Measurements from ENCODE around the gene HCK.
"Not testable (repeated sequence)": the region's sequence is repeated elsewhere in the genome, so short reads cannot be mapped to it uniquely, and the experiment has no call there.

The HCK gene

DNA sequence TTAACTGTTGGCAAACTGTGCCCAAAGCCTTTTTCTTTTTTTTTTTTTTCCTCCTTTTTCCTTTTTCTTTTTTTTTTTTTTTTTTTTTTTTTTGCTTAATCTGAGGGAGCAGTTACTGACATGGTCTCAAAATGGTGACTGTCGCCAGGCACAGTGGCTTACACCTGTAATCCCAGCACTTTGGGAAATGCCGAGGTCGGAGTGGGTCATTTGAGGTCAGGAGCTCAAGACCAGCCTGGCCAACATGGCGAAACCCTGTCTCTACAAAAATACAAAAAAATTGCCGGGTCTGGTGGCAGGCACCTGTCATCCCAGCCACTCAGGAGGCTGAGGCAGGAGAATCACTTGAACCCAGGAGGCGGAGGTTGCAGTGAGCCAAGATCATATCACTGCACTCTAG lies 64.8 kb downstream of the HCK start:
- H3K36me3 ChIP-seq (ENCODE audit: control insufficient read depth, insufficient read depth, low read length); H3K4me1 ChIP-seq (ENCODE audit: control insufficient read depth, insufficient read depth, low read length); H3K9ac ChIP-seq (ENCODE audit: low read length); H3K9me3 ChIP-seq (ENCODE audit: control insufficient read depth, insufficient read depth, low read depth, low read length); H3K27ac ChIP-seq (ENCODE audit: low read depth, low read length); H3K27me3 ChIP-seq (ENCODE audit: control insufficient read depth, insufficient read depth, low read length); H3K4me3 ChIP-seq (ENCODE audit: low read depth, low read length): not testable (repeated sequence)

DNA sequence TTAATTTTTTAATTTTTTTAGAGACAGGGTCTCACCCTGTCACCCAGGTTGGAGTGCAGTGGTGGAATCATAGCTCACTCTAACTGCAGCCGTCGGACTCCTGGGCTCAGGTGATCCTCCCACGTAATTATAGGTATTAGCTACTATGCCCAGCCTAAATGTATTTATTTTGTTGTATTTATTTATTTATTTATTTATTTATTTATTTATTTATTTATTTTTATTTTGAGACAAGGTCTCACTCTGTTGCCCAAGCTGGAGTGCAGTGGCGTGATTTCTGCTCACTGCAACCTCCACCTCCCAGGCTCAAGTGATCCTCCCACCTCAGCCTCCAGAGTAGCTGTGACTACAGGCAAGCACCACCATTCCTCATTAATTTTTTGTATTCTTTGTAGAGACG lies 66.4 kb downstream of the HCK start:
- H3K27ac ChIP-seq (ENCODE audit: low read depth, low read length); H3K27me3 ChIP-seq (ENCODE audit: control insufficient read depth, insufficient read depth, low read length); H3K4me3 ChIP-seq (ENCODE audit: low read depth, low read length); H3K4me1 ChIP-seq (ENCODE audit: control insufficient read depth, insufficient read depth, low read length); H3K9me3 ChIP-seq (ENCODE audit: control insufficient read depth, insufficient read depth, low read depth, low read length); H3K36me3 ChIP-seq (ENCODE audit: control insufficient read depth, insufficient read depth, low read length); H3K9ac ChIP-seq (ENCODE audit: low read length): not testable (repeated sequence)

DNA sequence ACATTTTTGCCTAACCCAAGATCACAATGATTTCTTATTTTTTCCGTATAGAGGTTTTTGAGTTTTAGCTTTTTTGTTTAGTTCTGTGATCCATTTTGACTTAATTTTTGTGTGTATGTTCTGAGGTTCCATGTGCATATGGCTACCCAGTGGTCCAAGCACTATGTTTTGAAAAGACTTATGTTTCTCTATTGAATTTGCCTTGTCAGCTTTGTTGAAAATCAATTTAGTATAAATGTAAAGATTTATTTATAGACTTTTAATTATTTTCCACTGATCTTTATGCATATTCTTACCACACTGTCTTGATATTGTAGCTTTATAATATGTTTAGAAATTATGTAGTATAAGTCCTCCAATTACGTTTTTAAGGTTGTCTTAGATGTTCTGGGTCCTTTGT lies 67.7 kb downstream of the HCK start:
- Histone ChIP-seq H3K9ac (ENCODE audit: low read length) (no peak overlapping the region), H3K9me3 (ENCODE audit: control insufficient read depth, insufficient read depth, low read depth, low read length) (peaks cover 5% of the 10 kb centered on the region; the same call in 1 of the 2 replicates), H3K36me3 (ENCODE audit: control insufficient read depth, insufficient read depth, low read length) (peaks cover 9% of the 10 kb centered on the region), H3K4me1 (ENCODE audit: control insufficient read depth, insufficient read depth, low read length) (peaks cover 6% of the 10 kb centered on the region), H3K27me3 (ENCODE audit: control insufficient read depth, insufficient read depth, low read length) (no peaks in the 10 kb centered on the region), H3K4me3 (ENCODE audit: low read depth, low read length) (no peak overlapping the region), H3K27ac (ENCODE audit: low read depth, low read length) (no peak overlapping the region)

DNA sequence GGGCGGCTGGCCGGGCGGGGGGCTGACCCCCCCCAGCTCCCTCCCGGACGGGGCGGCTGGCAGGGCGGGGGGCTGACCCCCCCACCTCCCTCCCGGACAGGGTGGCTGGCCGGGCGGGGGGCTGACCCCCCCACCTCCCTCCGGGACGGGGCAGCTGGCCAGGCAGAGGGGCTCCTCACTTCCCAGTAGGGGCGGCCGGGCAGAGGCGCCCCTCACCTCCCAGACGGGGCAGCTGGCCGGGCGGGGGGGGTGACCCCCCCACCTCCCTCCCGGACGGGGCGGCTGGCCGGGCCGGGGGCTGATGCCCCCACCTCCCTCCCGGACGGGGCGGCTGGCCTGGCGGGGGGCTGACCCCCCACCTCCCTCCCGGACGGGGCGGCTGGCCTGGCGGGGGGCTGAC lies 69.9 kb downstream of the HCK start:
- H3K9ac ChIP-seq (ENCODE audit: low read length); H3K9me3 ChIP-seq (ENCODE audit: control insufficient read depth, insufficient read depth, low read depth, low read length); H3K4me3 ChIP-seq (ENCODE audit: low read depth, low read length); H3K27me3 ChIP-seq (ENCODE audit: control insufficient read depth, insufficient read depth, low read length); H3K27ac ChIP-seq (ENCODE audit: low read depth, low read length); H3K4me1 ChIP-seq (ENCODE audit: control insufficient read depth, insufficient read depth, low read length): not testable (repeated sequence)
- H3K36me3 ChIP-seq (ENCODE audit: control insufficient read depth, insufficient read depth, low read length), result peaks cover 13% of the 10 kb centered on the region

DNA sequence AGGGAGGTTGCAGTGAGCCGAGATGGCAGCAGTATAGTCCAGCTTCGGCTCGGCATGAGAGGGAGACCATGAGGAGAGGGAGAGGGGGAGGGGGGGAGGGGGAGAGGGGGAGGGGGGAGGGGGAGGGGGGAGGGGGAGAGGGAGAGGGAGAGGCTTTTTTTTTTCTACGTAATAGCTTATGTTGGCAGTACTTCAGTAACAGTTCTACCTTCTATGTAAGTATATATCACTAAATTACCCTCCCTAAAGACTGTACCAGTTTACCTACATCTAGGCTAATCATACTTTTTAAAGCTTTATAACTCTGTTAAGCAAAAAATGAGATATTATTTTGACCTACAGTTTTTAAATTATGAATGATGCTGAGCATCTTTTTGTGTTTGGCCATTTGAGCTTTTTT lies 71.0 kb downstream of the HCK start:
- Histone ChIP-seq H3K4me1 (ENCODE audit: control insufficient read depth, insufficient read depth, low read length) (no peaks in the 10 kb centered on the region; the same call in 1 of the 2 replicates), H3K4me3 (ENCODE audit: low read depth, low read length) (no peak overlapping the region), H3K27me3 (ENCODE audit: control insufficient read depth, insufficient read depth, low read length) (no peaks in the 10 kb centered on the region), H3K27ac (ENCODE audit: low read depth, low read length) (no peak overlapping the region), H3K36me3 (ENCODE audit: control insufficient read depth, insufficient read depth, low read length) (peaks cover 13% of the 10 kb centered on the region), H3K9ac (ENCODE audit: low read length) (no peak overlapping the region), H3K9me3 (ENCODE audit: control insufficient read depth, insufficient read depth, low read depth, low read length) (peaks cover 5% of the 10 kb centered on the region; the same call in 1 of the 2 replicates)

DNA sequence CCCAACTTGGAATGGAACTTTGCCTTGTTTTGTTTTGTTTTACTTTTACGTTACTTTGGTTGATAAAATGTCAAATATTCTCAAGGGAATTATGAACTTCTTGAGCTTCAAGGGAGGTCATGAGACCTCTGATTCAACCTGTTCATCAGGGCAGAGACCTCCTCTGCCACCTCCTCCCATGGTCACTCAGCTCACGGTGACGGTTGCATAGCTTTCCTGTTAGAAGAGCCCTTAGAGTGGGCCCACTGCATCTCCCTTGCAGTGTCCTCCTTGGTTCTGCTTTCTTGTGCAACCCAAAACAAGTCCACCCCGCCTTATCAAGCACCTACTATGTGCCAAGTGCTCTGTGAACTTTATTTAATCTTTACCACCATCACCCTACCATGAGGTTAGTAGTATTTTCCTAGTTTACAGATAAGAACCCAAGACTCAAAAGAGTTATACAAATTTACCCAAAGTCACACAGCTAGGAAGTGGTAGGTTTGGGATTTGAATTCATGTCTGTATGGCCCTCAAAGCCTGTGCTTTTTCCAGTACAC lies 72.9 kb downstream of the HCK start:
- Histone ChIP-seq H3K27ac (ENCODE audit: low read depth, low read length) (no peak overlapping the region), H3K9me3 (ENCODE audit: control insufficient read depth, insufficient read depth, low read depth, low read length) (peaks cover 2% of the 10 kb centered on the region; the same call in 1 of the 2 replicates), H3K4me1 (ENCODE audit: control insufficient read depth, insufficient read depth, low read length) (no peaks in the 10 kb centered on the region; the same call in 1 of the 2 replicates), H3K27me3 (ENCODE audit: control insufficient read depth, insufficient read depth, low read length) (no peaks in the 10 kb centered on the region), H3K9ac (ENCODE audit: low read length) (no peak overlapping the region), H3K36me3 (ENCODE audit: control insufficient read depth, insufficient read depth, low read length) (peaks cover 10% of the 10 kb centered on the region), H3K4me3 (ENCODE audit: low read depth, low read length) (no peak overlapping the region)

DNA sequence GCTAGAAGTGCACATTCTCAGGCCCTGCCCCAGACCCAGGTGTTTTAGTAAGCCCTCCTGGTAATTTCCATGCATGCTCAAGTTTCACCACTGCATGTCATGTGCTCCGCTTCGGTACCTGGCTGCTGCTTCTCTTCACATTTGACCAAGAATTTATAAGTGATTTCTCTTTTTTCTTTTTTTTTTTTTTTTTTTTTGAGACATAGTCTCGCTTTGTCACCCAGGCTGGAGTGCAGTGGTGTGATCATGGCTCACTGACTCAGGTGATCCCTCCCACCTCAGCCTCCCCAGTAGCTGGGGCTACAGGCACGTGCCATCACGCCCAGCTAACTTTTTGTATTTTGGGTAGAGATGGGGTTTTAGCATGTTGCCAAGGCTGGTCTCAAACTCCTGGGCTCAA lies 73.5 kb downstream of the HCK start:
- no peak overlapping the region for H3K4me3 ChIP-seq (ENCODE audit: low read depth, low read length)
- H3K36me3 ChIP-seq (ENCODE audit: control insufficient read depth, insufficient read depth, low read length), result peaks cover 10% of the 10 kb centered on the region
- H3K27me3 ChIP-seq (ENCODE audit: control insufficient read depth, insufficient read depth, low read length), result no peaks in the 10 kb centered on the region

DNA sequence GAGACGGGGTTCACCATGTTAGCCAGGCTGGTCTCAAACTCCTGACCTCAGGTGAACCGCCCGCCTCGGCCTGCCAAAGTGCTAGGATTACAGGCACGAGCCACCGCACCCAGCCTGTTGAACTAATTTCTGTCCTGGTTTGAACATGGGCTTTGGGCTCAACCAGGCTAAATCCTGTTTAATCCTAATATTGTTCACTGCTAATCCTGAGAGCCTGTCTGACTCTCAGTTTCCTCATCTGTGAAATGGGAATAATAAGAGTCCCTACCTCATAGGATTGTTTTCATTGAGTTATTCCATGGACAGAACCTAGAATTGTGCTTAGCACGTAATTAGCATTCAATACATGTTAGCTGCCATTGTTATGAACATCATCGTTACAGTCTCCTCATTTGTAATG lies 74.9 kb downstream of the HCK start:
- Histone ChIP-seq H3K27ac (ENCODE audit: low read depth, low read length) (no peak overlapping the region), H3K9me3 (ENCODE audit: control insufficient read depth, insufficient read depth, low read depth, low read length) (no peaks in the 10 kb centered on the region; the same call in 1 of the 2 replicates), H3K4me1 (ENCODE audit: control insufficient read depth, insufficient read depth, low read length) (no peaks in the 10 kb centered on the region; the same call in 1 of the 2 replicates), H3K4me3 (ENCODE audit: low read depth, low read length) (no peak overlapping the region), H3K9ac (ENCODE audit: low read length) (no peak overlapping the region), H3K36me3 (ENCODE audit: control insufficient read depth, insufficient read depth, low read length) (peaks cover 14% of the 10 kb centered on the region), H3K27me3 (ENCODE audit: control insufficient read depth, insufficient read depth, low read length) (no peaks in the 10 kb centered on the region)

More for the DNA sequence above, 73.5 kb downstream of the HCK start:
- H3K9me3 ChIP-seq (ENCODE audit: control insufficient read depth, insufficient read depth, low read depth, low read length), result peaks cover 1% of the 10 kb centered on the region; the same call in 1 of the 2 replicates
- H3K9ac ChIP-seq (ENCODE audit: low read length), result no peak overlapping the region
- H3K27ac ChIP-seq (ENCODE audit: low read depth, low read length), result no peak overlapping the region
- no peaks in the 10 kb centered on the region; the same call in 1 of the 2 replicates for H3K4me1 ChIP-seq (ENCODE audit: control insufficient read depth, insufficient read depth, low read length)

DNA sequence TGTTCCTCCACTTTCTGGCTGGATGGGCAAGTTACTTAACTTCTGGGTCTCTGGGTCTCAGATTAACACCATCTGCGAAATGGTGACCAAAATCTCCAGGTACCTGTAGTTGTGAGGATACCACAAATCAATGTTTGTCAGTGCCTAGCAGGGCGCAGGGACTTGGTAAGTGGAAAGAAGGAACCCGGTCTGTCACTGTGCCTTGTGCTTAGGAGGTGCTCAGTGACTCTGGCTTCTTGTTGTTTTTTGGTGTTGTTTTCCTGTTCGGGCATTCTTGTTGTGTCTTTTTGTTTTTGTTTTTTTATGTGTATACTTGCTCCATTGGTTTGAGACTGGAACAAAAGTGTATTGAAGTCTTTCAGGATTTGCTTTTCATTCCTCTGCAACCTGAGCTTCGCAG lies 75.3 kb downstream of the HCK start:
- Histone ChIP-seq H3K9me3 (ENCODE audit: control insufficient read depth, insufficient read depth, low read depth, low read length) (no peaks in the 10 kb centered on the region; the same call in 1 of the 2 replicates), H3K27me3 (ENCODE audit: control insufficient read depth, insufficient read depth, low read length) (no peaks in the 10 kb centered on the region), H3K36me3 (ENCODE audit: control insufficient read depth, insufficient read depth, low read length) (peaks cover 14% of the 10 kb centered on the region), H3K4me1 (ENCODE audit: control insufficient read depth, insufficient read depth, low read length) (no peaks in the 10 kb centered on the region; the same call in 1 of the 2 replicates), H3K27ac (ENCODE audit: low read depth, low read length) (no peak overlapping the region), H3K9ac (ENCODE audit: low read length) (no peak overlapping the region), H3K4me3 (ENCODE audit: low read depth, low read length) (no peak overlapping the region)

DNA sequence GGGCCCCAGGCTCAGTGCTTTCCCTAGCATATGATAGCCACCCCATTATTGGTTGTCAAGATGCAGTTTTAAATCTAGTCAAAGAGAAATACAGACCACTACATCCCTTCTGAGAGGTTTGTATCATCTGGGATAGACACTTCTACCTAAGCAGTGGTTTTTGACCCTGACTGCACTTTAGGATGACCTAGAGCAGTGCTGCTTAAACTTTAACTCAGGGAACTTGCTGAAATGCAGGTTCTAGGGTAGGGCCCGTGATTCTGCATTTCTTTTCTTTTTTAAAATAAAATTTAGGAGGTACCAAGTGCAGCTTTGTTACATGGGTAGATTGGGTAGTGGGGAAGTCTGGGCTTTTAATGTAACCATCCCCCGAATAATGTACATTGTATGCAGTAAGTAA lies 76.1 kb downstream of the HCK start:
- Histone ChIP-seq H3K9me3 (ENCODE audit: control insufficient read depth, insufficient read depth, low read depth, low read length) (no peaks in the 10 kb centered on the region; the same call in 1 of the 2 replicates), H3K9ac (ENCODE audit: low read length) (no peak overlapping the region), H3K4me3 (ENCODE audit: low read depth, low read length) (no peak overlapping the region), H3K27ac (ENCODE audit: low read depth, low read length) (no peak overlapping the region), H3K4me1 (ENCODE audit: control insufficient read depth, insufficient read depth, low read length) (no peaks in the 10 kb centered on the region; the same call in 1 of the 2 replicates), H3K36me3 (ENCODE audit: control insufficient read depth, insufficient read depth, low read length) (peaks cover 17% of the 10 kb centered on the region), H3K27me3 (ENCODE audit: control insufficient read depth, insufficient read depth, low read length) (no peaks in the 10 kb centered on the region)

DNA sequence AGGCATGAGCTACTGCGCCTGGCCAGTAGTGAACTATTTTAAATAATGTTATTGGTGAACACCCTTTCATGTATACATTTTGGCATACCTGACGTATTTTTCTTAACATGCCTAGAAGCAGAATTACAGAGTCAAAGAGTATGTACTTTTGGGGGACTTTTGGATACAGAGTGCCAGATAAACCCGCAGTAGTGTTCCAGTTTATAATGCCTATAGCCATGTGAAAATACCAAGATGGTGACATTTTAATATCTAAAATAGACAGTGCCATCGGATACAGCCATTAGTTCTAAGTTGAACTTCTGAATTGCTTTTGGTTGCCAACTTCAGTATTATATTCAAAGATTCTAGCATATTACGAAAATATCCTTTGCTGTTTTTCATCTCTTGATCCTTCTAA lies 77.8 kb downstream of the HCK start:
- Histone ChIP-seq H3K27me3 (ENCODE audit: control insufficient read depth, insufficient read depth, low read length) (no peaks in the 10 kb centered on the region), H3K9me3 (ENCODE audit: control insufficient read depth, insufficient read depth, low read depth, low read length) (no peaks in the 10 kb centered on the region), H3K4me3 (ENCODE audit: low read depth, low read length) (no peak overlapping the region), H3K9ac (ENCODE audit: low read length) (no peak overlapping the region), H3K27ac (ENCODE audit: low read depth, low read length) (no peak overlapping the region), H3K36me3 (ENCODE audit: control insufficient read depth, insufficient read depth, low read length) (peaks cover 19% of the 10 kb centered on the region), H3K4me1 (ENCODE audit: control insufficient read depth, insufficient read depth, low read length) (no peaks in the 10 kb centered on the region; the same call in 1 of the 2 replicates)

Data from HUES6 (cell line).